GM23338 (cell line): ENCODE results near the gene FTO. TPM values are rescaled to one million over a fixed set of nuclear protein-coding genes. Genes with fewer than 3 reads are reported as not detected.

Experiments used
- ATAC-seq: fragments of 200-7000 bp; cut with Tn5 transposase; 3 replicates; pipeline ENCODE4 v1.9.1; 2020
- DNase-seq: peaks from one replicate; pipeline ENCODE4 v3.0.0-alpha.2; 2015; ENCODE audit warnings: low spot score
- H2AFZ ChIP-seq: fragments of 200-600 bp; sonication (generic); 2 replicates; pipeline ENCODE4 v1.8.0; 2016; ENCODE audit warnings: antibody characterized with exemption, mild to moderate bottlenecking, moderate library complexity
- H3F3A ChIP-seq: fragments of 200-600 bp; sonication (generic); replicated peaks from 2 replicates; pipeline ENCODE4 v1.8.0; 2017; ENCODE audit warnings: antibody characterized with exemption, mixed run types, low read depth
- H3K27ac ChIP-seq: fragments of 200-600 bp; sonication (generic); 2 replicates; pipeline ENCODE4 v1.6.1; 2016; ENCODE audit warnings: low read depth
- H3K27me3 ChIP-seq: fragments of 200-600 bp; sonication (generic); 2 replicates; pipeline ENCODE4 v1.8.0; 2016; ENCODE audit warnings: mild to moderate bottlenecking, mixed run types, moderate library complexity; ENCODE audit not compliant: insufficient read depth
- H3K36me3 ChIP-seq: fragments of 200-600 bp; sonication (generic); 2 replicates; pipeline ENCODE4 v1.8.0; 2016; ENCODE audit warnings: mild to moderate bottlenecking; ENCODE audit not compliant: insufficient read depth
- H3K4me1 ChIP-seq: fragments of 200-600 bp; sonication (generic); 2 replicates; pipeline ENCODE4 v1.8.0; 2016; ENCODE audit warnings: mild to moderate bottlenecking, moderate library complexity; ENCODE audit not compliant: insufficient read depth
- H3K4me2 ChIP-seq: fragments of 200-600 bp; sonication (generic); 2 replicates; pipeline ENCODE4 v1.7.1; 2017; ENCODE audit warnings: mixed run types
- H3K4me3 ChIP-seq: fragments of 200-600 bp; sonication (generic); 2 replicates; pipeline ENCODE4 v1.6.1; 2016; ENCODE audit warnings: mixed run types
- H3K79me2 ChIP-seq: fragments of 200-600 bp; sonication (generic); replicated peaks from 2 replicates; pipeline ENCODE4 v1.8.0; 2017; ENCODE audit warnings: mild to moderate bottlenecking; ENCODE audit not compliant: insufficient read depth
- H3K9me2 ChIP-seq: fragments of 200-600 bp; sonication (generic); 2 replicates; pipeline ENCODE4 v1.8.0; 2017; ENCODE audit not compliant: insufficient read depth
- H4K20me1 ChIP-seq: fragments of 200-600 bp; sonication (generic); replicated peaks from 2 replicates; pipeline ENCODE4 v1.8.0; 2017; ENCODE audit warnings: mild to moderate bottlenecking; ENCODE audit not compliant: insufficient read depth
- H3K27ac Mint-ChIP-seq: 2 replicates; pipeline ENCODE4 v1.8.0; 2020; ENCODE audit warnings: inconsistent platforms, mild to moderate bottlenecking, moderate library complexity, mixed read lengths
- H3K27me3 Mint-ChIP-seq: 3 replicates; pipeline ENCODE4 v1.8.0; 2022; ENCODE audit warnings: low read depth, mild to moderate bottlenecking, moderate library complexity, mixed read lengths, inconsistent platforms; ENCODE audit not compliant: insufficient read depth, poor library complexity
- H3K36me3 Mint-ChIP-seq: 3 replicates; pipeline ENCODE4 v1.8.0; 2021; ENCODE audit warnings: low read depth, mild to moderate bottlenecking, inconsistent platforms, moderate library complexity, mixed read lengths
- H3K4me1 Mint-ChIP-seq: 3 replicates; pipeline ENCODE4 v1.8.0; 2020; ENCODE audit warnings: mild to moderate bottlenecking, inconsistent platforms, mixed read lengths
- H3K4me3 Mint-ChIP-seq: 3 replicates; pipeline ENCODE4 v1.8.0; 2021; ENCODE audit warnings: moderate library complexity, mild to moderate bottlenecking, inconsistent platforms, mixed read lengths
- H3K9me3 Mint-ChIP-seq: 3 replicates; pipeline ENCODE4 v1.8.0; 2020; ENCODE audit warnings: moderate library complexity, mild to moderate bottlenecking, inconsistent platforms, mixed read lengths
- CTCF ChIP-seq, 2 experiments: fragments of 200-600 bp in 1 of 2; sonication (generic) in 1 of 2; conservative IDR thresholded peaks; 2 replicates each; pipeline versions ENCODE4 v1.5.1 to v1.6.1; 2016 to 2017; ENCODE audit warnings: antibody characterized with exemption in 2 of 2, low read depth in 2 of 2, mild to moderate bottlenecking in 2 of 2, moderate library complexity in 1 of 2
- ETS1 ChIP-seq: IDR thresholded peaks from 2 replicates; pipeline ENCODE4 v1.6.1; 2016; ENCODE audit warnings: antibody characterized with exemption
- EZH2 ChIP-seq: fragments of 200-600 bp; sonication (generic); IDR thresholded peaks from one replicate; pipeline ENCODE4 v1.8.0; 2017; ENCODE audit warnings: antibody characterized with exemption, mild to moderate bottlenecking, low read depth; ENCODE audit not compliant: unreplicated experiment
- JUNB ChIP-seq: IDR thresholded peaks from one replicate; pipeline ENCODE4 v1.6.1; 2016; ENCODE audit warnings: antibody characterized with exemption; ENCODE audit not compliant: unreplicated experiment
- NANOG ChIP-seq: IDR thresholded peaks from 2 replicates; pipeline ENCODE4 v1.6.1; 2016; ENCODE audit warnings: antibody characterized with exemption, borderline replicate concordance
- POLR2AphosphoS5 ChIP-seq: IDR thresholded peaks from 2 replicates; pipeline ENCODE4 v1.6.1; 2016; ENCODE audit warnings: antibody characterized with exemption, low read depth
- REST ChIP-seq: IDR thresholded peaks from one replicate; pipeline ENCODE4 v1.6.1; 2018; ENCODE audit warnings: antibody characterized with exemption; ENCODE audit not compliant: unreplicated experiment
- STAT1 ChIP-seq: IDR thresholded peaks from one replicate; pipeline ENCODE4 v1.6.1; 2016; ENCODE audit warnings: antibody characterized with exemption; ENCODE audit not compliant: unreplicated experiment
- ZNF114 ChIP-seq: fragments of 250-450 bp; sonication (Bioruptor Pico); IDR thresholded peaks from 2 replicates; pipeline ENCODE4 v1.5.0; 2020; ENCODE audit warnings: mild to moderate bottlenecking, moderate library complexity
- ZNF331 ChIP-seq: fragments of 250-450 bp; sonication (Bioruptor Pico); IDR thresholded peaks from 2 replicates; pipeline ENCODE4 v1.5.0; 2020; ENCODE audit warnings: low read depth, mild to moderate bottlenecking, moderate library complexity
- ZNF462 ChIP-seq: fragments of 250-450 bp; sonication (Bioruptor Pico); IDR thresholded peaks from 2 replicates; pipeline ENCODE4 v1.5.0; 2020; ENCODE audit warnings: mild to moderate bottlenecking, moderate library complexity
- polyA plus RNA-seq: library from polyadenylated mRNA; unstranded; fragments of >200 nt; fragmentation: Nextera tagmentation; extraction: Ambion mirVana; gene quantifications from 2 replicates; pipeline ENCODE4 v1.2.1, GENCODE V29; 2016
- total RNA-seq: library from RNA; depleted of rRNA; stranded (reverse); fragments of >200 nt; shearing (Covaris generic); gene quantifications from 2 replicates; pipeline ENCODE4 v1.2.3, GENCODE V29; 2014

FTO gene
- total and polyA plus RNA-seq, 2 experiments from 2014 or later, result 17.7 to 69.6 TPM

- no peaks in the 10 kb centered on the region; the same call in 1 of the 2 replicates for H4K20me1 ChIP-seq
- H3K4me3 Mint-ChIP-seq, result no peak overlapping the region
- H3K27me3 Mint-ChIP-seq, result peaks cover 2% of the 10 kb centered on the region
- no peaks in the 10 kb centered on the region for H3K27me3 ChIP-seq
- H3K27ac Mint-ChIP-seq, result peak overlapping the region; percentile 36
- no peak overlapping the region for H2AFZ ChIP-seq
- DNase-seq, result no peak
- H3K79me2 ChIP-seq, result peaks cover 56% of the 10 kb centered on the region
- H3K4me1 ChIP-seq, result peaks cover 18% of the 10 kb centered on the region
- H3K4me3 ChIP-seq, result no peak overlapping the region
- H3F3A ChIP-seq, result no peaks in the 10 kb centered on the region
- peaks cover 17% of the 10 kb centered on the region for H3K4me1 Mint-ChIP-seq
- H3K9me3 Mint-ChIP-seq, result no peaks in the 10 kb centered on the region
- no peak for TF ChIP-seq REST
- no peak for TF ChIP-seq CTCF (conservative IDR thresholded peaks at IDR 0.05; ENCODE audit: low read depth in 2 of 2)
- TF ChIP-seq ZNF331, result no peak
- no peak for TF ChIP-seq NANOG
- no peak for TF ChIP-seq JUNB
- TF ChIP-seq ETS1, result no peak
- TF ChIP-seq ZNF114 (CRISPR knock-in tag), result no peak
- no peak for TF ChIP-seq STAT1
- no peak for TF ChIP-seq POLR2AphosphoS5
- no peak for TF ChIP-seq EZH2
- no peak for TF ChIP-seq ZNF462
- no peaks in the 10 kb centered on the region for H3K9me2 ChIP-seq
- no peak overlapping the region; the same call in 1 of the 2 replicates for H3K27ac ChIP-seq
- ATAC-seq, result no peak
- 0 out of 3 replicates have a peak, but pooled peaks cover 2% of the 10 kb centered on the region for H3K36me3 Mint-ChIP-seq
- H3K4me2 ChIP-seq, result 0 out of 2 replicates have a peak overlapping the region, but pooled peaks have one; percentile 1
- H3K36me3 ChIP-seq, result no peaks in the 10 kb centered on the region
These were observed 41.1 kb downstream of the FTO start for GRCh38 chr16:53745086-53745485.
